ENCODE measurements around the gene ANKRD40.

DNA sequence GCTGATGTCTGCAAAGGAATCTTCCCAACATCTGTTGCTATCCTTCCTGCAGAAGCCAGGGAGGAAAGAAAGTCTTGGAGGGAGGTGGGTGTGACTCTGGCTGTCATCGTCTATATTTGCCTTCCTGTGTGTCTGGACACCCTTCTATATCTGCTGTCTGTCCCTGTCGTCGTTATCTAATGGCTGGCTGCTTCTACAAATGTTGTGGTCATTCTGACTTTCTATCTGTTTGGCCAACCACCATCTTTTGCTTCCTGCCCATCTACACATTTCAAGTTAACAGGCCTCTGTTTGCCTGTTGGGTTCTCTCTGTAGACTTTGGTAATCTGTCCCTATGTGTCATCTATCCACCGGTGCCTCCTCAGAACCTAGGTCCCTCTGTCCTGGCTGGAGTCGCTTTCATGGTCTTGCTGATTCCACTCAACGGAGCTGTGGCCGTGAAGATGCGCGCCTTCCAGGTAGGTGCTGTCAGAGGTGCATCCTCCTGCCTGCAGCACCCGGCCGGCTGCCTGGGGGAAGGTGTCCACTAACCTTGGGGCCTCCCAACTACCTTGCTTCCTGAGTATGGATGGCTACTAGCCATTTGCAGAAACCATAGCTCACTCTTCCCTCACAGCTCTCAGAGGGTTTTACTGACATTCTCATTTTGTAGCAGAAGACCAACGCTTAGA lies 42.8 kb downstream of the ANKRD40 start:
- TF ChIP-seq POLR2A (IDR thresholded peaks at IDR 0.05; ENCODE audit: low read depth, low read length): no peak
- TF ChIP-seq RFX5 (IDR thresholded peaks at IDR 0.05; ENCODE audit: low read depth, low read length): no peak
- TF ChIP-seq, protein P1, sequence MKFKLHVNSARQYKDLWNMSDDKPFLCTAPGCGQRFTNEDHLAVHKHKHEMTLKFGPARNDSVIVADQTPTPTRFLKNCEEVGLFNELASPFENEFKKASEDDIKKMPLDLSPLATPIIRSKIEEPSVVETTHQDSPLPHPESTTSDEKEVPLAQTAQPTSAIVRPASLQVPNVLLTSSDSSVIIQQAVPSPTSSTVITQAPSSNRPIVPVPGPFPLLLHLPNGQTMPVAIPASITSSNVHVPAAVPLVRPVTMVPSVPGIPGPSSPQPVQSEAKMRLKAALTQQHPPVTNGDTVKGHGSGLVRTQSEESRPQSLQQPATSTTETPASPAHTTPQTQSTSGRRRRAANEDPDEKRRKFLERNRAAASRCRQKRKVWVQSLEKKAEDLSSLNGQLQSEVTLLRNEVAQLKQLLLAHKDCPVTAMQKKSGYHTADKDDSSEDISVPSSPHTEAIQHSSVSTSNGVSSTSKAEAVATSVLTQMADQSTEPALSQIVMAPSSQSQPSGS (IDR thresholded peaks at IDR 0.05; ENCODE audit: low read length): no peak
- no peak for TF ChIP-seq BHLHE40 (IDR thresholded peaks at IDR 0.05; ENCODE audit: borderline replicate concordance in 1 of 2, low read depth in 2 of 2, low read length in 1 of 2)
- TF ChIP-seq MYC (IDR thresholded peaks at IDR 0.05; ENCODE audit: insufficient read depth, insufficient read length, insufficient replicate concordance, low read length, severe bottlenecking): no peak
- no peak for TF ChIP-seq TAF1 (IDR thresholded peaks at IDR 0.05; ENCODE audit: borderline replicate concordance, low read depth, low read length)
- TF ChIP-seq, protein P2, sequence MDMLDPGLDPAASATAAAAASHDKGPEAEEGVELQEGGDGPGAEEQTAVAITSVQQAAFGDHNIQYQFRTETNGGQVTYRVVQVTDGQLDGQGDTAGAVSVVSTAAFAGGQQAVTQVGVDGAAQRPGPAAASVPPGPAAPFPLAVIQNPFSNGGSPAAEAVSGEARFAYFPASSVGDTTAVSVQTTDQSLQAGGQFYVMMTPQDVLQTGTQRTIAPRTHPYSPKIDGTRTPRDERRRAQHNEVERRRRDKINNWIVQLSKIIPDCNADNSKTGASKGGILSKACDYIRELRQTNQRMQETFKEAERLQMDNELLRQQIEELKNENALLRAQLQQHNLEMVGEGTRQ (IDR thresholded peaks at IDR 0.05; ENCODE audit: borderline replicate concordance, low read depth, low read length): no peak
- TF ChIP-seq, protein P3, sequence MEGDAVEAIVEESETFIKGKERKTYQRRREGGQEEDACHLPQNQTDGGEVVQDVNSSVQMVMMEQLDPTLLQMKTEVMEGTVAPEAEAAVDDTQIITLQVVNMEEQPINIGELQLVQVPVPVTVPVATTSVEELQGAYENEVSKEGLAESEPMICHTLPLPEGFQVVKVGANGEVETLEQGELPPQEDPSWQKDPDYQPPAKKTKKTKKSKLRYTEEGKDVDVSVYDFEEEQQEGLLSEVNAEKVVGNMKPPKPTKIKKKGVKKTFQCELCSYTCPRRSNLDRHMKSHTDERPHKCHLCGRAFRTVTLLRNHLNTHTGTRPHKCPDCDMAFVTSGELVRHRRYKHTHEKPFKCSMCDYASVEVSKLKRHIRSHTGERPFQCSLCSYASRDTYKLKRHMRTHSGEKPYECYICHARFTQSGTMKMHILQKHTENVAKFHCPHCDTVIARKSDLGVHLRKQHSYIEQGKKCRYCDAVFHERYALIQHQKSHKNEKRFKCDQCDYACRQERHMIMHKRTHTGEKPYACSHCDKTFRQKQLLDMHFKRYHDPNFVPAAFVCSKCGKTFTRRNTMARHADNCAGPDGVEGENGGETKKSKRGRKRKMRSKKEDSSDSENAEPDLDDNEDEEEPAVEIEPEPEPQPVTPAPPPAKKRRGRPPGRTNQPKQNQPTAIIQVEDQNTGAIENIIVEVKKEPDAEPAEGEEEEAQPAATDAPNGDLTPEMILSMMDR (IDR thresholded peaks at IDR 0.05 in 2 of 3, conservative IDR thresholded peaks at IDR 0.05 in 1 of 3; ENCODE audit: control insufficient read depth in 2 of 3, extremely low read depth in 1 of 3, insufficient read depth in 1 of 3, low read depth in 3 of 3, low read length in 3 of 3): no peak
- no peak for TF ChIP-seq ETV6 (conservative IDR thresholded peaks at IDR 0.05 in 1 of 2, IDR thresholded peaks at IDR 0.05 in 1 of 2; ENCODE audit: borderline replicate concordance in 1 of 2, low read depth in 1 of 2)
- TF ChIP-seq EZH2 (IDR thresholded peaks at IDR 0.05; ENCODE audit: borderline replicate concordance, control insufficient read depth, low read depth, low read length): no peak
- TF ChIP-seq, protein P4, sequence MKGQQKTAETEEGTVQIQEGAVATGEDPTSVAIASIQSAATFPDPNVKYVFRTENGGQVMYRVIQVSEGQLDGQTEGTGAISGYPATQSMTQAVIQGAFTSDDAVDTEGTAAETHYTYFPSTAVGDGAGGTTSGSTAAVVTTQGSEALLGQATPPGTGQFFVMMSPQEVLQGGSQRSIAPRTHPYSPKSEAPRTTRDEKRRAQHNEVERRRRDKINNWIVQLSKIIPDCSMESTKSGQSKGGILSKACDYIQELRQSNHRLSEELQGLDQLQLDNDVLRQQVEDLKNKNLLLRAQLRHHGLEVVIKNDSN (IDR thresholded peaks at IDR 0.05; ENCODE audit: borderline replicate concordance, extremely low read length, insufficient read depth, low read depth, low read length): no peak
- TF ChIP-seq TCF7 (IDR thresholded peaks at IDR 0.05; ENCODE audit: borderline replicate concordance): no peak
- TF ChIP-seq, protein P5, sequence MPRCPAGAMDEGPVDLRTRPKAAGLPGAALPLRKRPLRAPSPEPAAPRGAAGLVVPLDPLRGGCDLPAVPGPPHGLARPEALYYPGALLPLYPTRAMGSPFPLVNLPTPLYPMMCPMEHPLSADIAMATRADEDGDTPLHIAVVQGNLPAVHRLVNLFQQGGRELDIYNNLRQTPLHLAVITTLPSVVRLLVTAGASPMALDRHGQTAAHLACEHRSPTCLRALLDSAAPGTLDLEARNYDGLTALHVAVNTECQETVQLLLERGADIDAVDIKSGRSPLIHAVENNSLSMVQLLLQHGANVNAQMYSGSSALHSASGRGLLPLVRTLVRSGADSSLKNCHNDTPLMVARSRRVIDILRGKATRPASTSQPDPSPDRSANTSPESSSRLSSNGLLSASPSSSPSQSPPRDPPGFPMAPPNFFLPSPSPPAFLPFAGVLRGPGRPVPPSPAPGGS (IDR thresholded peaks at IDR 0.05; ENCODE audit: borderline replicate concordance, insufficient read depth, low read depth, low read length, poor library complexity, severe bottlenecking): no peak
